Esophagus muscularis mucosa (tissue), 4 donors: ENCODE results near the gene CXCL5. TPM values are rescaled to one million over a fixed set of nuclear protein-coding genes. Genes with fewer than 3 reads are reported as not detected.

Source experiments
- DNase-seq: peaks from one replicate; pipeline ENCODE4 v3.0.0-alpha.2; 2017; ENCODE audit errors: extremely low spot score
- H3K27ac ChIP-seq, 4 donors: fragments of 200-600 bp; sonication (generic); replicated peaks in 1 of 4; 1 replicate in 3 of 4; 2 replicates in 1 of 4; pipeline ENCODE4 v1.5.1; 2016 to 2019; ENCODE audit warnings: mild to moderate bottlenecking in 1 of 4
- H3K27me3 ChIP-seq, 4 donors: fragments of 200-600 bp; sonication (generic); one replicate each; pipeline versions ENCODE4 v1.5.1 to v1.6.0; 2016 to 2019
- H3K36me3 ChIP-seq, 4 donors: fragments of 200-600 bp; sonication (generic); one replicate each; pipeline ENCODE4 v1.5.1; 2016 to 2019
- H3K4me1 ChIP-seq, 4 donors: fragments of 200-600 bp; sonication (generic); one replicate each; pipeline ENCODE4 v1.5.1; 2016 to 2019
- H3K4me3 ChIP-seq, 4 donors: fragments of 200-600 bp; sonication (generic); 1 replicate in 2 of 4; 2 replicates in 2 of 4; pipeline ENCODE4 v1.5.1; 2016 to 2019; ENCODE audit warnings: mild to moderate bottlenecking in 4 of 4, moderate library complexity in 1 of 4
- H3K9me3 ChIP-seq, 4 donors: fragments of 200-600 bp; sonication (generic); 1 replicate in 3 of 4; 2 replicates in 1 of 4; pipeline ENCODE4 v1.5.1; 2016 to 2019
- EP300 ChIP-seq: sonication (generic); formaldehyde crosslinking; IDR thresholded peaks from one replicate; pipeline ENCODE4 v1.6.1; 2017; ENCODE audit warnings: antibody characterized with exemption
- POLR2A ChIP-seq: fragments of 450-650 bp; IDR thresholded peaks from one replicate; pipeline ENCODE4 v1.6.1; 2017; ENCODE audit warnings: antibody characterized with exemption, moderate library complexity, mild to moderate bottlenecking, low read depth
- POLR2AphosphoS5 ChIP-seq, 2 donors: sonication (generic); formaldehyde crosslinking; IDR thresholded peaks; one replicate each; pipeline ENCODE4 v1.6.1; 2017; ENCODE audit warnings: antibody characterized with exemption in 2 of 2
- WGBS: methylation state at CpG from one replicate; pipeline ENCODE4 v1.1.5; 2018; 5-methylcytosine and 5-hydroxymethylcytosine counted together
- intact Hi-C: fragments of 100-400 bp; cut with DNase I; formaldehyde crosslinking; loops from one replicate; pipeline ENCODE4 v1.15.1; 2023
- total RNA-seq, 4 donors: library from RNA; depleted of rRNA; stranded (reverse); fragments of >200 nt; gene quantifications; one replicate each; pipeline versions ENCODE4 v1.1.0 to v1.2.1, GENCODE V29; 2016
- TF ChIP-seq, protein P1 (sequence below), 3 experiments: fragments of 200-600 bp in 2 of 3; fragments of 450-650 bp in 1 of 3; sonication (generic) in 2 of 3; IDR thresholded peaks; one replicate each; pipeline ENCODE4 v1.5.1; 2017 to 2019; ENCODE audit warnings: antibody characterized with exemption in 3 of 3, mild to moderate bottlenecking in 2 of 3, moderate library complexity in 1 of 3

Gene CXCL5
- total RNA-seq, 4 donors from 2014 or later: 0.17 TPM; not detected in 3

DNA sequence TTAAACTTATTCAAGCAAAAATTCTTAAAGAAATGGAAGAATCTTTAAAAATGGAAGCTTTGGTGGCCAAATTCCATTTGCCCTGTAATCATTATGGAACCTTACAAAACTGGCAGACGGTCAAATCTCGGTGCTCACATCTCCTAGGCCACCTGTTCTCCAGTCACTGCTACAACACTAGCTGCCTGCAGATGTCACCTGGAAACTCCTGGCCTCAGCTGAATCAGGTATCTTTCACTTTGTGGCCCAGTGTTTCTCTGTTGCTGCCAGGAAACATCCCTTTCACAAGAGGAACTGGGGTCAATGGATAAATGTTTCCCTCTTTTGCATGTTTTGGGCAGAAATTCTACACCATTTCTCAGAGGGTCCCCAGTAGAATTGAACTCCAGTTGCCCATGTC is 44.2 kb upstream of the CXCL5 start:
- DNase-seq: no peak
- Histone ChIP-seq H3K4me3 (no peak overlapping the region), H3K27ac (no peak overlapping the region), H3K4me1 (peaks cover 7 to 17% (median 13%) of the 10 kb centered on the region in 4 donors), H3K9me3 (peaks cover 0 to 6% (median 2%) of the 10 kb centered on the region in 4 donors), H3K27me3 (peaks cover 0 to 2% (median 0%) of the 10 kb centered on the region in 4 donors), H3K36me3 (no peaks in the 10 kb centered on the region)
- TF ChIP-seq, protein P1, sequence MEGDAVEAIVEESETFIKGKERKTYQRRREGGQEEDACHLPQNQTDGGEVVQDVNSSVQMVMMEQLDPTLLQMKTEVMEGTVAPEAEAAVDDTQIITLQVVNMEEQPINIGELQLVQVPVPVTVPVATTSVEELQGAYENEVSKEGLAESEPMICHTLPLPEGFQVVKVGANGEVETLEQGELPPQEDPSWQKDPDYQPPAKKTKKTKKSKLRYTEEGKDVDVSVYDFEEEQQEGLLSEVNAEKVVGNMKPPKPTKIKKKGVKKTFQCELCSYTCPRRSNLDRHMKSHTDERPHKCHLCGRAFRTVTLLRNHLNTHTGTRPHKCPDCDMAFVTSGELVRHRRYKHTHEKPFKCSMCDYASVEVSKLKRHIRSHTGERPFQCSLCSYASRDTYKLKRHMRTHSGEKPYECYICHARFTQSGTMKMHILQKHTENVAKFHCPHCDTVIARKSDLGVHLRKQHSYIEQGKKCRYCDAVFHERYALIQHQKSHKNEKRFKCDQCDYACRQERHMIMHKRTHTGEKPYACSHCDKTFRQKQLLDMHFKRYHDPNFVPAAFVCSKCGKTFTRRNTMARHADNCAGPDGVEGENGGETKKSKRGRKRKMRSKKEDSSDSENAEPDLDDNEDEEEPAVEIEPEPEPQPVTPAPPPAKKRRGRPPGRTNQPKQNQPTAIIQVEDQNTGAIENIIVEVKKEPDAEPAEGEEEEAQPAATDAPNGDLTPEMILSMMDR (IDR thresholded peaks at IDR 0.05): no peak
- 74% methylated on average over 2 of the region's 2 CpGs for WGBS
- intact Hi-C loops: no loop called here

DNA sequence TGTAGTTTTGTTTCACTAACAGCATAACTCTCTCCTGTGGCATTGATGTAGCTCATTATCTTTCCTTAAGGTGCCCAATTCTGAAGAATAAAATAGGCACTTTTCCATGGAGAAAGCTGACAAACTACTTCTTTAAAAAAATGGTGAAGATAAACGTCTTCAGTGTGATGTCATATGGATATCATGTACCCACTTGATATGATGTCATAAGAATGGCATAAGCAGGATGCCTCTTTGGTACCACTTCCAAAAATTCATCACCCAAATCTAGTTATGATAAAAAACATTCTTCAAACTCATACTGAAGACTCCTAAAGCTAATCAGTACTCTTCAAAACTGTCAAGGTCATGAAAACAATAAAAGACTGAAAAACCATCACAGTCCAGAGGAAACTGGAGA is 42.9 kb upstream of the CXCL5 start:
- Histone ChIP-seq H3K27ac (no peak overlapping the region), H3K9me3 (no peaks in the 10 kb centered on the region), H3K27me3 (peaks cover 0 to 3% (median 0%) of the 10 kb centered on the region in 4 donors), H3K4me3 (no peak overlapping the region), H3K4me1 (peaks cover 7 to 22% (median 15%) of the 10 kb centered on the region in 4 donors), H3K36me3 (no peaks in the 10 kb centered on the region)
- 43% methylated on average over 1 of the region's 1 CpG for WGBS
- DNase-seq: no peak
- intact Hi-C loops: no loop called here
- no peak for TF ChIP-seq POLR2A
- TF ChIP-seq POLR2AphosphoS5 (IDR thresholded peaks at IDR 0.05): no peak
- TF ChIP-seq EP300: no peak
- TF ChIP-seq, protein P1 (IDR thresholded peaks at IDR 0.05): no peak

GRCh38 chr4:74039315-74039763 is 40.9 kb upstream of the CXCL5 start:
- Histone ChIP-seq H3K27me3 (peaks cover 0 to 3% (median 0%) of the 10 kb centered on the region in 4 donors), H3K36me3 (no peaks in the 10 kb centered on the region), H3K4me1 (peaks cover 7 to 22% (median 15%) of the 10 kb centered on the region in 4 donors), H3K4me3 (peak overlapping the region; percentile 60 to 76 (median 70)), H3K27ac (peak overlapping the region in 3 of 4 donors; percentile 45 to 57 (median 55)), H3K9me3 (no peaks in the 10 kb centered on the region)
- intact Hi-C loops: loop anchor here (10.0 kb wide), 1 partner anchor 95 kb away; no protein-coding TSS in a partner anchor
- DNase-seq: no peak
- TF ChIP-seq POLR2A (no peak), EP300 (no peak), POLR2AphosphoS5 (IDR thresholded peaks at IDR 0.05) (no peak)
- TF ChIP-seq, protein P1 (IDR thresholded peaks at IDR 0.05): no peak
- 28% methylated on average over 4 of the region's 4 CpGs for WGBS

- TF ChIP-seq EP300: no peak
- no peak for TF ChIP-seq POLR2A
- TF ChIP-seq, protein P1 (IDR thresholded peaks at IDR 0.05): peak; percentile 29 to 45 (median 39)
- peak in 1 of 2 donors; percentile 32 for TF ChIP-seq POLR2AphosphoS5 (IDR thresholded peaks at IDR 0.05)
- Histone ChIP-seq H3K4me3 (peak within 1 kb of the TSS; percentile 60 to 76 (median 70)), H3K9me3 (no peaks in the 10 kb centered on the region), H3K36me3 (no peaks in the 10 kb centered on the region), H3K27ac (peak within 1 kb of the TSS; percentile 45 to 60 (median 56)), H3K27me3 (peaks cover 0 to 3% (median 0%) of the 10 kb centered on the region in 4 donors), H3K4me1 (peaks cover 7 to 22% (median 15%) of the 10 kb centered on the region in 4 donors)
- WGBS: 0% methylated on average over 15 of the region's 64 CpGs
- no peak for DNase-seq
- intact Hi-C loops: loop anchor here (10.0 kb wide), 1 partner anchor 96 kb away; no protein-coding TSS in a partner anchor
Observed at GRCh38 chr4:74038425-74039314, 40.2 kb upstream of the CXCL5 start, which contains the start of gene CXCL3. Gene CXCL3 (minus strand): TSS chr4:74038689. CDS start chr4:74038611, 78 bp downstream.
